Esophagus muscularis mucosa (tissue), 4 donors: ENCODE measurements around the gene LPA. TPM values are rescaled to one million over a fixed set of nuclear protein-coding genes. Genes with fewer than 3 reads are reported as not detected.
"Not testable (repeated sequence)": the region's sequence is repeated elsewhere in the genome, so short reads cannot be mapped to it uniquely, and the experiment has no call there.

Source experiments
- DNase-seq: peaks from one replicate; pipeline ENCODE4 v3.0.0-alpha.2; 2017; ENCODE audit errors: extremely low spot score
- H3K27ac ChIP-seq, 4 donors: fragments of 200-600 bp; sonication (generic); replicated peaks in 1 of 4; 1 replicate in 3 of 4; 2 replicates in 1 of 4; pipeline ENCODE4 v1.5.1; 2016 to 2019; ENCODE audit warnings: mild to moderate bottlenecking in 1 of 4
- H3K27me3 ChIP-seq, 4 donors: fragments of 200-600 bp; sonication (generic); one replicate each; pipeline versions ENCODE4 v1.5.1 to v1.6.0; 2016 to 2019
- H3K36me3 ChIP-seq, 4 donors: fragments of 200-600 bp; sonication (generic); one replicate each; pipeline ENCODE4 v1.5.1; 2016 to 2019
- H3K4me1 ChIP-seq, 4 donors: fragments of 200-600 bp; sonication (generic); one replicate each; pipeline ENCODE4 v1.5.1; 2016 to 2019
- H3K4me3 ChIP-seq, 4 donors: fragments of 200-600 bp; sonication (generic); 1 replicate in 2 of 4; 2 replicates in 2 of 4; pipeline ENCODE4 v1.5.1; 2016 to 2019; ENCODE audit warnings: mild to moderate bottlenecking in 4 of 4, moderate library complexity in 1 of 4
- H3K9me3 ChIP-seq, 4 donors: fragments of 200-600 bp; sonication (generic); 1 replicate in 3 of 4; 2 replicates in 1 of 4; pipeline ENCODE4 v1.5.1; 2016 to 2019
- CTCF ChIP-seq, 3 experiments: fragments of 200-600 bp in 2 of 3; fragments of 450-650 bp in 1 of 3; sonication (generic) in 2 of 3; IDR thresholded peaks; one replicate each; pipeline ENCODE4 v1.5.1; 2017 to 2019; ENCODE audit warnings: antibody characterized with exemption in 3 of 3, mild to moderate bottlenecking in 2 of 3, moderate library complexity in 1 of 3
- EP300 ChIP-seq: sonication (generic); formaldehyde crosslinking; IDR thresholded peaks from one replicate; pipeline ENCODE4 v1.6.1; 2017; ENCODE audit warnings: antibody characterized with exemption
- POLR2A ChIP-seq: fragments of 450-650 bp; IDR thresholded peaks from one replicate; pipeline ENCODE4 v1.6.1; 2017; ENCODE audit warnings: antibody characterized with exemption, moderate library complexity, mild to moderate bottlenecking, low read depth
- POLR2AphosphoS5 ChIP-seq, 2 donors: sonication (generic); formaldehyde crosslinking; IDR thresholded peaks; one replicate each; pipeline ENCODE4 v1.6.1; 2017; ENCODE audit warnings: antibody characterized with exemption in 2 of 2
- WGBS: methylation state at CpG from one replicate; pipeline ENCODE4 v1.1.5; 2018; 5-methylcytosine and 5-hydroxymethylcytosine counted together
- intact Hi-C: fragments of 100-400 bp; cut with DNase I; formaldehyde crosslinking; loops from one replicate; pipeline ENCODE4 v1.15.1; 2023
- total RNA-seq, 4 donors: library from RNA; depleted of rRNA; stranded (reverse); fragments of >200 nt; gene quantifications; one replicate each; pipeline versions ENCODE4 v1.1.0 to v1.2.1, GENCODE V29; 2016

LPA gene
- total RNA-seq, 4 donors from 2014 or later = not detected

- no peaks in the 10 kb centered on the region for H3K36me3 ChIP-seq
- 87% methylated on average over 5 of the region's 5 CpGs for WGBS
- no peak for DNase-seq
- no peaks in the 10 kb centered on the region for H3K27me3 ChIP-seq
- intact Hi-C loops = no loop called here
- H3K4me3 ChIP-seq = no peak overlapping the region
- H3K4me1 ChIP-seq = no peaks in the 10 kb centered on the region
- H3K27ac ChIP-seq = no peak overlapping the region
- no peaks in the 10 kb centered on the region for H3K9me3 ChIP-seq
- TF ChIP-seq EP300 = no peak
- TF ChIP-seq POLR2AphosphoS5 (IDR thresholded peaks at IDR 0.05) = no peak
- TF ChIP-seq CTCF (IDR thresholded peaks at IDR 0.05) = no peak
- TF ChIP-seq POLR2A = no peak
Measured at GRCh38 chr6:160692369-160692959, 28.4 kb upstream of the LPA start.

- no peaks in the 10 kb centered on the region for H3K36me3 ChIP-seq
- H3K27ac ChIP-seq = no peak overlapping the region
- no peak for TF ChIP-seq EP300
- TF ChIP-seq CTCF (IDR thresholded peaks at IDR 0.05) = no peak
- TF ChIP-seq POLR2A = no peak
- no peak for TF ChIP-seq POLR2AphosphoS5 (IDR thresholded peaks at IDR 0.05)
- no peaks in the 10 kb centered on the region for H3K9me3 ChIP-seq
- no peaks in the 10 kb centered on the region for H3K27me3 ChIP-seq
- intact Hi-C loops = no loop called here
- no peak overlapping the region for H3K4me3 ChIP-seq
- DNase-seq = no peak
- WGBS = 76% methylated on average over 5 of the region's 5 CpGs
- H3K4me1 ChIP-seq = no peaks in the 10 kb centered on the region
Measured at GRCh38 chr6:160691617-160692016, 27.5 kb upstream of the LPA start.

GRCh38 chr6:160690458-160690857 lies 26.4 kb upstream of the LPA start:
- no peak for DNase-seq
- intact Hi-C loops = no loop called here
- 85% methylated on average over 5 of the region's 9 CpGs for WGBS
- TF ChIP-seq EP300 (no peak), CTCF (IDR thresholded peaks at IDR 0.05) (no peak), POLR2AphosphoS5 (IDR thresholded peaks at IDR 0.05) (no peak), POLR2A (no peak)
- H3K27me3 ChIP-seq = peaks cover 0 to 2% (median 0%) of the 10 kb centered on the region in 4 donors
- H3K36me3 ChIP-seq = no peaks in the 10 kb centered on the region
- H3K27ac ChIP-seq = no peak overlapping the region
- H3K4me1 ChIP-seq = no peaks in the 10 kb centered on the region
- no peak overlapping the region for H3K4me3 ChIP-seq
- no peaks in the 10 kb centered on the region for H3K9me3 ChIP-seq

- H3K4me1 ChIP-seq = no peaks in the 10 kb centered on the region
- no peak overlapping the region for H3K4me3 ChIP-seq
- H3K27ac ChIP-seq = no peak overlapping the region
- DNase-seq = no peak
- TF ChIP-seq POLR2AphosphoS5 (IDR thresholded peaks at IDR 0.05) (no peak), POLR2A (no peak), EP300 (no peak), CTCF (IDR thresholded peaks at IDR 0.05) (no peak)
- WGBS = 88% methylated on average over 5 of the region's 5 CpGs
- peaks cover 0 to 4% (median 0%) of the 10 kb centered on the region in 4 donors for H3K27me3 ChIP-seq
- H3K9me3 ChIP-seq = no peaks in the 10 kb centered on the region
- intact Hi-C loops = no loop called here
- H3K36me3 ChIP-seq = no peaks in the 10 kb centered on the region
Measured at GRCh38 chr6:160685762-160686450, 21.8 kb upstream of the LPA start.

GRCh38 chr6:160685101-160685761 lies 21.2 kb upstream of the LPA start:
- H3K4me3 ChIP-seq, H3K36me3 ChIP-seq, H3K9me3 ChIP-seq, DNase-seq, intact Hi-C loops, H3K4me1 ChIP-seq, H3K27me3 ChIP-seq, H3K27ac ChIP-seq: not testable (repeated sequence)
- 91% methylated on average over 30 of the region's 32 CpGs for WGBS
